HepG2 (cell line): ENCODE measurements around the gene CREB1. TPM values are rescaled to one million over a fixed set of nuclear protein-coding genes. Genes with fewer than 3 reads are reported as not detected.

Source experiments
- CAMTA2 ChIP-seq: sonication (generic); formaldehyde crosslinking; IDR thresholded peaks from 2 replicates; pipeline ENCODE4 v1.4.0; 2020; ENCODE audit warnings: mild to moderate bottlenecking, missing genetic modification reagents, borderline replicate concordance
- CENPT ChIP-seq: sonication (generic); formaldehyde crosslinking; IDR thresholded peaks from 2 replicates; pipeline ENCODE4 v1.8.0; 2022; ENCODE audit warnings: low read depth, mild to moderate bottlenecking, moderate library complexity, missing genetic modification reagents
- EHMT2 ChIP-seq: fragments of 200-600 bp; sonication (generic); IDR thresholded peaks from 2 replicates; pipeline ENCODE4 v1.7.0; 2017; ENCODE audit warnings: antibody characterized with exemption, low read depth, low read length, borderline replicate concordance
- FOXJ3 ChIP-seq: sonication (generic); formaldehyde crosslinking; IDR thresholded peaks from 2 replicates; pipeline ENCODE4 v1.4.0; 2020; ENCODE audit warnings: missing genetic modification reagents, mild to moderate bottlenecking, borderline replicate concordance
- KDM1A ChIP-seq: IDR thresholded peaks from 2 replicates; pipeline ENCODE4 v1.6.1; 2016; ENCODE audit warnings: missing compliant biosample characterization
- KLF13 ChIP-seq: sonication (generic); formaldehyde crosslinking; IDR thresholded peaks from 2 replicates; pipeline ENCODE4 v1.4.0; 2020; ENCODE audit warnings: mild to moderate bottlenecking, missing genetic modification reagents
- LCORL ChIP-seq, 2 experiments: fragments of 450-650 bp in 1 of 2; sonication (generic) in 1 of 2; formaldehyde crosslinking in 1 of 2; IDR thresholded peaks; 2 replicates each; pipeline versions ENCODE4 v1.5.0 to v1.6.1; 2017 to 2020; ENCODE audit warnings: antibody characterized with exemption in 1 of 2, missing genetic modification reagents in 1 of 2
- NFYB ChIP-seq: sonication (generic); formaldehyde crosslinking; IDR thresholded peaks from 2 replicates; pipeline ENCODE4 v1.4.0; 2020; ENCODE audit warnings: missing genetic modification reagents
- NFYC ChIP-seq: IDR thresholded peaks from 2 replicates; pipeline ENCODE4 v1.6.1; 2016; ENCODE audit warnings: missing genetic modification reagents, missing compliant biosample characterization
- NR2F1 ChIP-seq, 2 experiments: fragments of 450-650 bp in 1 of 2; formaldehyde crosslinking in 1 of 2; IDR thresholded peaks; 2 replicates each; pipeline versions ENCODE4 v1.5.0 to v1.6.1; 2016 to 2020; ENCODE audit warnings: mild to moderate bottlenecking in 1 of 2, missing compliant biosample characterization in 1 of 2, missing genetic modification reagents in 1 of 2, moderate library complexity in 1 of 2
- PAWR ChIP-seq: sonication (generic); formaldehyde crosslinking; IDR thresholded peaks from 2 replicates; pipeline ENCODE4 v1.4.0; 2020; ENCODE audit warnings: missing genetic modification reagents, mild to moderate bottlenecking, borderline replicate concordance
- RCOR2 ChIP-seq: IDR thresholded peaks from 2 replicates; pipeline ENCODE4 v1.6.1; 2016; ENCODE audit warnings: missing biosample characterization, missing genetic modification reagents
- RNF2 ChIP-seq: fragments of 450-650 bp; conservative IDR thresholded peaks from 2 replicates; pipeline ENCODE4 v1.6.1; 2016; ENCODE audit warnings: low read depth
- ZKSCAN5 ChIP-seq: sonication (generic); formaldehyde crosslinking; IDR thresholded peaks from 2 replicates; pipeline ENCODE4 v1.5.1; 2020; ENCODE audit warnings: mild to moderate bottlenecking, missing genetic modification reagents
- ZNF367 ChIP-seq: sonication (generic); formaldehyde crosslinking; IDR thresholded peaks from 2 replicates; pipeline ENCODE4 v1.4.0; 2020; ENCODE audit warnings: missing genetic modification reagents, borderline replicate concordance
- ZNF441 ChIP-seq: sonication (generic); formaldehyde crosslinking; IDR thresholded peaks from 2 replicates; pipeline ENCODE4 v1.7.0; 2021; ENCODE audit warnings: missing genetic modification reagents, borderline replicate concordance
- ZNF501 ChIP-seq: sonication (generic); formaldehyde crosslinking; IDR thresholded peaks from 2 replicates; pipeline ENCODE4 v1.5.1; 2020; ENCODE audit warnings: mild to moderate bottlenecking, moderate library complexity, missing genetic modification reagents
- ZNF629 ChIP-seq: sonication (generic); formaldehyde crosslinking; conservative IDR thresholded peaks from 2 replicates; pipeline ENCODE4 v1.5.0; 2020; ENCODE audit warnings: missing genetic modification reagents
- ZNF713 ChIP-seq: sonication (generic); formaldehyde crosslinking; IDR thresholded peaks from 2 replicates; pipeline ENCODE4 v1.4.0; 2020; ENCODE audit warnings: mild to moderate bottlenecking, missing genetic modification reagents
- ZNF878 ChIP-seq: sonication (generic); formaldehyde crosslinking; IDR thresholded peaks from 2 replicates; pipeline ENCODE4 v1.8.1; 2023; ENCODE audit warnings: mild to moderate bottlenecking, missing genetic modification reagents, moderate library complexity
- ZSCAN20 ChIP-seq: sonication (generic); formaldehyde crosslinking; IDR thresholded peaks from 2 replicates; pipeline ENCODE4 v1.4.0; 2020; ENCODE audit warnings: missing genetic modification reagents, mild to moderate bottlenecking, borderline replicate concordance
- polyA plus RNA-seq, 8 experiments: library from polyadenylated mRNA; depleted of rRNA in 3 of 8; stranded (reverse) in 7 of 8; unstranded in 1 of 8; fragments of >200 nt; fragmentation: Illumina TruSeq in 4 of 8; extraction: Trizol in 4 of 8; gene quantifications; 2 replicates each; pipeline versions ENCODE4 v1.2.1 to v1.2.3, GENCODE V29; 2011 to 2016; ENCODE audit warnings: low read depth in 4 of 8, missing spikeins in 1 of 8, mixed read lengths in 1 of 8; ENCODE audit not compliant: insufficient read depth in 1 of 8
- total RNA-seq, 5 experiments: library from RNA; depleted of rRNA; stranded (reverse); fragments of >200 nt; fragmentation: Illumina TruSeq; extraction: Trizol; gene quantifications; 2 replicates each; pipeline ENCODE4 v1.2.3, GENCODE V29; 2016; ENCODE audit warnings: low read depth in 1 of 5
- TF ChIP-seq, protein P1 (sequence below): sonication (generic); formaldehyde crosslinking; conservative IDR thresholded peaks from 2 replicates; pipeline ENCODE4 v1.4.0; 2020; ENCODE audit warnings: mild to moderate bottlenecking, missing genetic modification reagents, moderate library complexity
- TF ChIP-seq, protein P2 (sequence below): sonication (generic); formaldehyde crosslinking; IDR thresholded peaks from 2 replicates; pipeline ENCODE4 v1.5.0; 2020; ENCODE audit warnings: missing genetic modification reagents
- TF ChIP-seq, protein P3 (sequence below): sonication (generic); formaldehyde crosslinking; IDR thresholded peaks from 2 replicates; pipeline ENCODE4 v1.5.0; 2020; ENCODE audit warnings: missing genetic modification reagents

Gene CREB1
- total and polyA plus RNA-seq, 2 of the 13 experiments (the other 11 are each of a cell fraction or from before 2014, with no cell fraction given), result 51.8 to 51.9 TPM

DNA sequence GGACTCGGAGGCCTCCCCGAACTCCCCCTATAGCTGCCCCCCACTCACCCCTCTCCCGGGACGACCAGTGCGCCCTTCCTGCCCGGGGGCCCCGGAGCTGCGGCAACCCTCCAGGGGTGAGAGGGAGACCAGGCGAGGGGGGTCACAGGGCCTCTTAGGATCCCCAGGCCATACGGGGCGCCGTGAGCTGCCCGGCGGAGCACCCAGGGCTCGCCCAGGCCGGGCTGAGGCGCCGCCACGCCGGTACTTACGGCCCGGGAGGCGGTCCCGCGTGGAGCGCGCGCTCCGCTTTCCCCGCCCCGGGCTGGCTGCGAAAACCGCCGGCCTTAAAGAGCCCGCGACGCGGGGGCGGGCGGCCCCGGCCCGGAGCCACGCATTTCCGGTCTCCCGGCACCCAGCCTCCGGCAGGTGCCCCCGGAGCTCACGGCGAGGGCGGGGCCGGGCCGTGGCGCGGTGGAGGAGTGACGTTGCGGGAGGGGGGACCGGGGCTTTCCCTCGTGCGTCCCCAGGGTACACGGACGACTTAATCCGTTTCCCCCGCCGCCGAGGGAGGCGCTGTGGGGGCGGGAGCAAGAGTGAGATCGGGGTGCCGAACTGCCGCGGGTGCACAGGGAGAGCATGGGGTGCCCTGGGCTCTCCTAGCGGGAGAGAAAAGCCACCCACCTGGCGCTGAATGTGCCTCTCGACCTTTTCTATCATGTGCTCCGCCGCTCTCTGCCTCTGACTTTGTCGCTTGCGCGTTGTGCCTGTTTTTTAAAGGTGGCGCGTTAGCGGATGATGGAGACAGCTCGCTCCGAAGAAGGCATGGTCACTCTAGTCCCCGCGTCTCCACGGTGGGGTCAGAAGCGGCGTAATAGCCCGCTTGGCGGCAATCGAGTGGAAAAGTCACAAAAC lies 95.5 kb downstream of the CREB1 start, which contains the start of gene METTL21A (continued):
- TF ChIP-seq NR2F1 (CRISPR knock-in tag; IDR thresholded peaks at IDR 0.05), result peak in 1 of 2 experiments; percentile 49; a peak in 1 of 4 replicates
- no peak for TF ChIP-seq EHMT2
- TF ChIP-seq NFYB, result peak; percentile 30
- TF ChIP-seq PAWR (CRISPR knock-in tag), result no peak
- TF ChIP-seq CAMTA2, result 0 out of 2 replicates have a peak, but pooled peaks have one; percentile 32
- TF ChIP-seq ZNF878 (CRISPR knock-in tag), result peak; percentile 89
- no peak; the same call in 1 of the 2 replicates for TF ChIP-seq ZNF367 (CRISPR knock-in tag)
- no peak for TF ChIP-seq LCORL (IDR thresholded peaks at IDR 0.05)
- peak; percentile 80 for TF ChIP-seq LCORL (CRISPR knock-in tag; IDR thresholded peaks at IDR 0.05)
- 0 out of 2 replicates have a peak, but pooled peaks have one; percentile 64 for TF ChIP-seq ZKSCAN5 (CRISPR knock-in tag)
- peak; percentile 53 for TF ChIP-seq ZNF629 (CRISPR knock-in tag)
- peak; percentile 69; the same call in 1 of the 2 replicates for TF ChIP-seq FOXJ3 (CRISPR knock-in tag)
- no peak for TF ChIP-seq KDM1A
- TF ChIP-seq NFYC (CRISPR knock-in tag), result no peak; the same call in none of the 2 replicates
- peak; percentile 78 for TF ChIP-seq ZNF501 (CRISPR knock-in tag)
- TF ChIP-seq, protein P1, sequence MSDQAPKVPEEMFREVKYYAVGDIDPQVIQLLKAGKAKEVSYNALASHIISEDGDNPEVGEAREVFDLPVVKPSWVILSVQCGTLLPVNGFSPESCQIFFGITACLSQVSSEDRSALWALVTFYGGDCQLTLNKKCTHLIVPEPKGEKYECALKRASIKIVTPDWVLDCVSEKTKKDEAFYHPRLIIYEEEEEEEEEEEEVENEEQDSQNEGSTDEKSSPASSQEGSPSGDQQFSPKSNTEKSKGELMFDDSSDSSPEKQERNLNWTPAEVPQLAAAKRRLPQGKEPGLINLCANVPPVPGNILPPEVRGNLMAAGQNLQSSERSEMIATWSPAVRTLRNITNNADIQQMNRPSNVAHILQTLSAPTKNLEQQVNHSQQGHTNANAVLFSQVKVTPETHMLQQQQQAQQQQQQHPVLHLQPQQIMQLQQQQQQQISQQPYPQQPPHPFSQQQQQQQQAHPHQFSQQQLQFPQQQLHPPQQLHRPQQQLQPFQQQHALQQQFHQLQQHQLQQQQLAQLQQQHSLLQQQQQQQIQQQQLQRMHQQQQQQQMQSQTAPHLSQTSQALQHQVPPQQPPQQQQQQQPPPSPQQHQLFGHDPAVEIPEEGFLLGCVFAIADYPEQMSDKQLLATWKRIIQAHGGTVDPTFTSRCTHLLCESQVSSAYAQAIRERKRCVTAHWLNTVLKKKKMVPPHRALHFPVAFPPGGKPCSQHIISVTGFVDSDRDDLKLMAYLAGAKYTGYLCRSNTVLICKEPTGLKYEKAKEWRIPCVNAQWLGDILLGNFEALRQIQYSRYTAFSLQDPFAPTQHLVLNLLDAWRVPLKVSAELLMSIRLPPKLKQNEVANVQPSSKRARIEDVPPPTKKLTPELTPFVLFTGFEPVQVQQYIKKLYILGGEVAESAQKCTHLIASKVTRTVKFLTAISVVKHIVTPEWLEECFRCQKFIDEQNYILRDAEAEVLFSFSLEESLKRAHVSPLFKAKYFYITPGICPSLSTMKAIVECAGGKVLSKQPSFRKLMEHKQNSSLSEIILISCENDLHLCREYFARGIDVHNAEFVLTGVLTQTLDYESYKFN (CRISPR knock-in tag), result peak; percentile 84
- peak; percentile 1; the same call in 1 of the 2 replicates for TF ChIP-seq CENPT (CRISPR knock-in tag)
- 0 out of 2 replicates have a peak, but pooled peaks have one; percentile 48 for TF ChIP-seq ZNF713 (CRISPR knock-in tag)
- TF ChIP-seq, protein P2, sequence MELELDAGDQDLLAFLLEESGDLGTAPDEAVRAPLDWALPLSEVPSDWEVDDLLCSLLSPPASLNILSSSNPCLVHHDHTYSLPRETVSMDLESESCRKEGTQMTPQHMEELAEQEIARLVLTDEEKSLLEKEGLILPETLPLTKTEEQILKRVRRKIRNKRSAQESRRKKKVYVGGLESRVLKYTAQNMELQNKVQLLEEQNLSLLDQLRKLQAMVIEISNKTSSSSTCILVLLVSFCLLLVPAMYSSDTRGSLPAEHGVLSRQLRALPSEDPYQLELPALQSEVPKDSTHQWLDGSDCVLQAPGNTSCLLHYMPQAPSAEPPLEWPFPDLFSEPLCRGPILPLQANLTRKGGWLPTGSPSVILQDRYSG (CRISPR knock-in tag), result no peak
- TF ChIP-seq, protein P3, sequence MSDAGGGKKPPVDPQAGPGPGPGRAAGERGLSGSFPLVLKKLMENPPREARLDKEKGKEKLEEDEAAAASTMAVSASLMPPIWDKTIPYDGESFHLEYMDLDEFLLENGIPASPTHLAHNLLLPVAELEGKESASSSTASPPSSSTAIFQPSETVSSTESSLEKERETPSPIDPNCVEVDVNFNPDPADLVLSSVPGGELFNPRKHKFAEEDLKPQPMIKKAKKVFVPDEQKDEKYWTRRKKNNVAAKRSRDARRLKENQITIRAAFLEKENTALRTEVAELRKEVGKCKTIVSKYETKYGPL (CRISPR knock-in tag), result peak; percentile 47; the same call in 1 of the 2 replicates
- TF ChIP-seq RCOR2, result no peak; the same call in 1 of the 2 replicates
- peak; percentile 56; the same call in 1 of the 2 replicates for TF ChIP-seq RNF2
- TF ChIP-seq ZNF441 (CRISPR knock-in tag), result peak; percentile 57; the same call in 1 of the 2 replicates
- peak; percentile 93 for TF ChIP-seq ZSCAN20 (CRISPR knock-in tag)
- no peak; the same call in 1 of the 2 replicates for TF ChIP-seq KLF13 (CRISPR knock-in tag)
